ENCODE data around the gene MOV10.

MOV10 gene

DNA sequence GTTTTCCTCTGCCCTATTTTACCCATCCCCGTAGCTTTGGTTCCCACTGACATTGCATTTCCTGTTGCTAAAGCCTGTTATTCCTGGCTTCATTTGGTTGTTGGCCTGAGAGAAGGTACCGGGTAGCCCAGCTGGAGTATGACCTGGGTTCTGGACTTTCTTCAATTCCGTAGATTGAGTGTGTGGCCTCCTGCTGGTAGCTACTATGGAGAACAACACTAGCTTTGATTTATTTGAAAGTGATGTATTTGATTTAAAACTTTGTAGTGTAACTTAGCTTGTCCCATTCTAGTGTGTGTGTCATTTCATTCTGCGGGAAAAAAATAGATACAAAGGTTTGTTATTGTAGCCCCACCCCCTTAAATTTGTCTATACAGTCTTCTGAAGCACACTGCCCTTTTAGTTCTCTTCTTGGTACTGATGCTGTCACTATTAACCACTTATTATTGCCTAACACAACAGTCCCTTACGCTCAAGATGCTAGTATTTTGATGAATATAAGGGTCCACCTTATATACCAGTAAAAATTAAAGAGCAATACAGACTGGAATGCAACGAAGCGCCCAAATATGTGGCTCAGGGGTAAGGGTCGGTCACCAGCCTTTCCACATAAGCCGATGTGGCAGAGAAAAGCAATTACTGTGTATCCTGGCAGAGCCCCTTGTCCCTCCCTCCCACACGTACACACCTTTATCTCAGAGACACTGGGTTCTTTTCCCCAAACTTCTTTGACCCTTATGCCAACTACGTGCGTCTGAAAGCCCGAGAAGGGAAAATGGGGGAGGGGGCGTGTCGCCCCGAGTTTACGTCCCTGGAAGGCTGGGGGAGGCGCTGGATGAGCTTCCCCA lies 643 bp upstream of the MOV10 start:
- no peak for DNase-seq (ENCODE audit: low spot score)
- TF ChIP-seq, protein P1, sequence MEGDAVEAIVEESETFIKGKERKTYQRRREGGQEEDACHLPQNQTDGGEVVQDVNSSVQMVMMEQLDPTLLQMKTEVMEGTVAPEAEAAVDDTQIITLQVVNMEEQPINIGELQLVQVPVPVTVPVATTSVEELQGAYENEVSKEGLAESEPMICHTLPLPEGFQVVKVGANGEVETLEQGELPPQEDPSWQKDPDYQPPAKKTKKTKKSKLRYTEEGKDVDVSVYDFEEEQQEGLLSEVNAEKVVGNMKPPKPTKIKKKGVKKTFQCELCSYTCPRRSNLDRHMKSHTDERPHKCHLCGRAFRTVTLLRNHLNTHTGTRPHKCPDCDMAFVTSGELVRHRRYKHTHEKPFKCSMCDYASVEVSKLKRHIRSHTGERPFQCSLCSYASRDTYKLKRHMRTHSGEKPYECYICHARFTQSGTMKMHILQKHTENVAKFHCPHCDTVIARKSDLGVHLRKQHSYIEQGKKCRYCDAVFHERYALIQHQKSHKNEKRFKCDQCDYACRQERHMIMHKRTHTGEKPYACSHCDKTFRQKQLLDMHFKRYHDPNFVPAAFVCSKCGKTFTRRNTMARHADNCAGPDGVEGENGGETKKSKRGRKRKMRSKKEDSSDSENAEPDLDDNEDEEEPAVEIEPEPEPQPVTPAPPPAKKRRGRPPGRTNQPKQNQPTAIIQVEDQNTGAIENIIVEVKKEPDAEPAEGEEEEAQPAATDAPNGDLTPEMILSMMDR (IDR thresholded peaks at IDR 0.05; ENCODE audit: borderline replicate concordance, control extremely low read depth, extremely low read depth, insufficient read depth, missing control alignments) = peak; percentile 28

DNA sequence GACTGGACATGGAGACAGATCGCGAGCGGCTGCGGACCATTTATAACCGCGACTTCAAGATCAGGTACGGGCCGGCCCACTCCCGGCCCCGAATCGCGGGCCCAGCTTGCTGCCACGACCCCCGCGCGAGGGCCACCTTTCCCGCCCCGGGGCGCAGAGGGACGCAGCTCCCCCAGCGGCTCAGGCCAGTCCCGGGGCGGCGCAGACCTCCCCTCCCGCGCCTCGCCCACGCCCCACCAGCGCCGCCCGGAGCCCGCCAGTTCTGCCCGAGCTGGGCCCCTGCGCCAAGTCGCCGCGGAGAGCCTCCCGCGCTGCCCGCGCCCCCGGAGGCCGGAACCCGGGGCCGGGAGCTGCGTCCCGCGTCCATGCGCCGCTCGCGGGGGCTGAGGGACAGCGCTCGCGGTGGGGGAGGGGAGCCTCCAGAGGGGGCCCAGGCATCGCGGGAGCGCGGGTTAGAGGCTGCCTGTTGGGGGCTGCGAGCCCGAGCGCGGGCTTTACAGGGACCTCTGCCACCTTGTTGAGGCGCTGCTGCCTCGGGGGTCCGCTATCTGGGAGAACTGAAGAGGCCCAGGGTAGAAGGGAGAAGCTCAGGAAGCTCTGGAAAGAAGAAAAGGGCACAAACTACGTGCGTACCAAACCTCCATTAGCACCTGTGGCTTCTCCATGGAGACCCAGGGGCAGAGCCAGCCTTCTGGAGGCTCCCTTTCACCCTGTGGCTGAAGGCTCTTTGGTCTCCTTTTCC lies 698 bp downstream of the MOV10 start:
- TF ChIP-seq, protein P1 (IDR thresholded peaks at IDR 0.05; ENCODE audit: borderline replicate concordance, control extremely low read depth, extremely low read depth, insufficient read depth, missing control alignments) = no peak
- in situ Hi-C loops (cut with MboI; ENCODE audit: low sequenced_read_pairs, unreplicated experiment) = no loop called here
- peak; percentile 70 for DNase-seq (ENCODE audit: low spot score)

More for the DNA sequence above, 643 bp upstream of the MOV10 start:
- in situ Hi-C loops (cut with MboI; ENCODE audit: low sequenced_read_pairs, unreplicated experiment) = no loop called here

DNA sequence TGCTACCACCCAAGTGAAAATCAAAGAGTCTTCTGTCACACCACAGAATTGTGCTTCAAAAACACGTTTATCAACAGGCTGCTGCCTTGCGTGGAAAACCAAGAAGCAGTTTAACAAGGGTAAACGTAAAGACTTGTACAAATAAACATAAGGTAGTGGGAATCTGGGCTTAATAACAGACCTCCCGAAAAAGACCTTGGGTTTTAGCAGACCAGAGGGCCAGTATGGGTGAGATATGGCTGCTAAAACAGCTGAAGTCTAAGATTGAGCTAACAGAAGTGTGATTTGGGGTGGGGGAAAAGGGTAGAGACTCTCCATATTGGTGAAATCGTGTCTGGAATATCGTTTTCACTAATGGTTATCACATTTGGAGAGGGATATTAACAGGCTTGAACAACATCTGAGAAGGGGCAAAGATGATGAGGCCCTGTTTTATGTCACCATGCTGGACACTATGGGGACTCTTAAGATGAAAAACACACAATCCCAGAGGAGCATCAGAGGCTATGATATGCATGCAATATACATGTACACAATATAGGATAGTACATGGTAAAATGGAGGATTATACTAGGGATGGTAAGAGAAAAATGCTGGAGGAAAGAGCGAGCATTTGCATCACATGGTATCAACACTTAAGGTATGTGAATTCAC lies 1.4 kb downstream of the MOV10 start:
- DNase-seq (ENCODE audit: low spot score) = no peak
- in situ Hi-C loops (cut with MboI; ENCODE audit: low sequenced_read_pairs, unreplicated experiment) = no loop called here
- TF ChIP-seq, protein P1 (IDR thresholded peaks at IDR 0.05; ENCODE audit: borderline replicate concordance, control extremely low read depth, extremely low read depth, insufficient read depth, missing control alignments) = no peak

- DNase-seq (ENCODE audit: low spot score) = no peak
- in situ Hi-C loops (cut with MboI; ENCODE audit: low sequenced_read_pairs, unreplicated experiment) = no loop called here
- TF ChIP-seq, protein P1 (IDR thresholded peaks at IDR 0.05; ENCODE audit: borderline replicate concordance, control extremely low read depth, extremely low read depth, insufficient read depth, missing control alignments) = no peak
These were observed 2.1 kb downstream of the MOV10 start for GRCh38 chr1:112676543-112676942.

- TF ChIP-seq, protein P1 (IDR thresholded peaks at IDR 0.05; ENCODE audit: borderline replicate concordance, control extremely low read depth, extremely low read depth, insufficient read depth, missing control alignments) = no peak
- DNase-seq (ENCODE audit: low spot score) = no peak
- in situ Hi-C loops (cut with MboI; ENCODE audit: low sequenced_read_pairs, unreplicated experiment) = no loop called here
These were observed 3.0 kb downstream of the MOV10 start for GRCh38 chr1:112677501-112677900.

GRCh38 chr1:112678605-112679004 lies 4.1 kb downstream of the MOV10 start:
- in situ Hi-C loops (cut with MboI; ENCODE audit: low sequenced_read_pairs, unreplicated experiment) = no loop called here
- TF ChIP-seq, protein P1 (IDR thresholded peaks at IDR 0.05; ENCODE audit: borderline replicate concordance, control extremely low read depth, extremely low read depth, insufficient read depth, missing control alignments) = no peak
- DNase-seq (ENCODE audit: low spot score) = no peak
